HUDEP-2 (cell line): Measurements from ENCODE around the gene GAP43.
"Not testable (repeated sequence)": the region's sequence is repeated elsewhere in the genome, so short reads cannot be mapped to it uniquely, and the experiment has no call there.

Source experiments
- DNase-seq, 76 experiments: peaks; one replicate each; lab custom pipeline; 2025; ENCODE audit not compliant: unreplicated experiment in 76 of 76; lab: John Stamatoyannopoulos, UW

GAP43 gene

DNA sequence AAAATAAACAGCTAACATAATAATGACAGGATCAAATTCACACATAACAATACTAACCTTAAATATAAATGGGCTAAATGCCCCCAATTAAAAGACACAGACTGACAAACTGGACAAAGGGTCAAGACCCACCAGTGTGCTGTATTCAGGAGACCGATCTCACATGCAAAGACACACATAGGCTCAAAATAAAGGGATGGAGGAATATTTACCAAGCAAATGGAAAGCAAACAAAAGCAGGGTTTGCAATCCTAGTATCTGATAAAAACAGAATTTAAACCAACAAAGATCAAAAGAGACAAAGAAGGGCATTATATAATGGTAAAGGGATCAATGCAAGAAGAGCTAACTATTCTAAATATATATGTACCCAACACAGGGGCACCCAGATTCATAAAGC, 129.7 kb downstream of the GAP43 start:
- not testable (repeated sequence) for DNase-seq

DNA sequence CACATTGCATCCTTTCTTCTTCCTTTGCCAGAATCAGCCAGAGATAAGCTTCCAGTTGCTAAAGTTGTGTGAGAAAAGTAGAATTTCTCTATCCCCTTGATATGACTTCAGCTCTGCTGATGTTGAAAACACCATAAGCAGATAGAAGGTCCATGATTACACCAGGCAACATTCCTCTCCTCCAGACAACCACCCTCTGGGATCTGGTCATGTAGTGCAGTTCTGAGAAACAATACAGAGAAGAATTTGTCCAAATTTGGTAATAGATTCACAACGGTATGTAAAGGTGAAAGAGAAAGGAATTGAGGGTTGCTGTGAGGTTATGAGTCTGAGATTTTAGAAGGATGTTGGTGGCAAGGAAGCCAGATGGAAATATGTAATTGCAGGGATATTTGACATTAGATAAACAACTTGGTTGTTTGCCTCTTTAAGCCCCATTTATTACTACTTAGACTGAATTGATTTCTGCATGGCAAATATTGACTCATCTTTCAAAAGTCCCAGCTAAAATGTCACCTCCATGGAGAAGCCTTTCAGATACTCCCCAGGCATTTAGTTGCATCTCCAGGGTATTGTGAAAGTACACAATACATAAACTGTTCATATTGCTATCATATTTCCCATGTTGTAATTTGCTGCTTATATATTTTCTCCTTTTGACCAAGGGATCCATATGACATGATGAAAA, 134.9 kb downstream of the GAP43 start:
- no peak for DNase-seq

DNA sequence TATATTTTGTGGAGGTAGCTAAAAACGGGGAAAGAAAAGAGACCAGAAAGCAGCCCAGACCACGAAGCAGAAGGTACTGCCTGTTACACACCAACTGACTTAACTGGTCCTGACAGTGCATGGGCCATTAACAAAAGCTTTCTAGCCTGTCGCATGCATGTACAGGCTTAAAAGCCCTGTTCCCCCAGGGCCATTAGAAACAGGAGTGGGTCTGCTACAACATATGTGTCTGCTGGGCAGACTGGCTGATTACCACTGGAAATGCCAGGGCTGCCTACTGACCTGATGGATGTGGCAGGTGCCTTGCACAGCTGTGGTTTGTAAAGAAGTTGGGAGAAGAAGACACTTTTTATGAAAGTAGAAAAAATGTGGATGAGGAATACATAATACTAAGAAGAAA, 137.4 kb downstream of the GAP43 start:
- no peak for DNase-seq

DNA sequence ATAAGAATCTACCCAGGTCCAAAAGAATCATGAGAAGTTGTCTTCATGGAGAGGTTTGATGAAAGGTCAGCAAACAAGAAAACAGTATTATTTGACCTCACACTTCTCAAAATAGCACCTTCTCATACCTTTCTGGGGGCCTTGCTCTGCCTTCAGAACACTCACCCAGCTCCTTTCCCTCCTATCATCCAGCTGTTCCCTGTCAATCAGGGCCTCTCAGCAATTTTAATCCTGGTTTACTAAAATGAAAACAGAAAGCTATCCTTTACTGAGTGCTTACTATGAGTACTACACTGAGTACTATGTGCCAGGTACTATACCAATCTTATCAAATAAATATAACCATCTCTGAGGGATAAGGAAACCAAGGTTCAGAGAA, 138.6 kb downstream of the GAP43 start:
- DNase-seq, result no peak

DNA sequence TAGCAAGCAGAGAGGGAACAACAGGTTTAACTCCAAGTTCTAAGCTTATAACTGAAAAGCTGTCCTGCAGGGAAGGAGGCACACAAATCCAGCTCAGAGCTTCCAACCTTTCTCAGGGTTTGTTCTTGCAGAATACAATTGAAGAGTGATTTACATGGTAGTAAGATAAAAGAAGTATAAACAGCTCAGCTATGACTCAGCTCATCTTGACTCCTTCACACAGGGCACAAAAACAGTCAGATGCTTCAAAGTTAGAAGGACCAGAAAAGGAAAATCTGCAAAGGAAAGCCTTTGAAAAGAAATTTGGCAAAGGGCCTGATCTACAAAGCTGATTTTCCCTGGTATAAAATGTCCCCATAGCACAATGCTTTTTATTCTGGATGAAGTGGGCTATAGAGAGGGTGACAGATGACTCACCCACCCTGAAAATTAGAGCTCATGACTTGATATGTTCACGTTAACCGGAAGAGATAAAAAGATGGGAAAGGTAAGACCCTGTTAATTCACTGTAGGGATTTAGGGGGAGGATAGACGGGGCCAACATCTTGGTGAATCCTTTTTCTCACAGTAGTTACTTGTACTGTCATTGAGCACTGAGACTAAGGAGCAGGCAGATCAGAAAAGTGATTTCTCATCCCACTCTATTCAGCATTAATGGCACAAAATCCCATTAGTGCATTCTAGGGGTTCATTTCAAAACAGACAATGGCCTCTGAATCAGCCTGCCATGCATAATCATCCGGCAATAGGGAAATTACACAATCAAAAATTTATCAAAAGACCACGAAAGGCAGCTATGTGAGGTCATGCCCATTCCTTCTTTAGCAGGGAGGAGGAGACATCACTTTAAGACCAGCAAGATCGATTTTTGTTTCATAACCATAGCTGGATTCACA, 143.5 kb downstream of the GAP43 start:
- no peak for DNase-seq

DNA sequence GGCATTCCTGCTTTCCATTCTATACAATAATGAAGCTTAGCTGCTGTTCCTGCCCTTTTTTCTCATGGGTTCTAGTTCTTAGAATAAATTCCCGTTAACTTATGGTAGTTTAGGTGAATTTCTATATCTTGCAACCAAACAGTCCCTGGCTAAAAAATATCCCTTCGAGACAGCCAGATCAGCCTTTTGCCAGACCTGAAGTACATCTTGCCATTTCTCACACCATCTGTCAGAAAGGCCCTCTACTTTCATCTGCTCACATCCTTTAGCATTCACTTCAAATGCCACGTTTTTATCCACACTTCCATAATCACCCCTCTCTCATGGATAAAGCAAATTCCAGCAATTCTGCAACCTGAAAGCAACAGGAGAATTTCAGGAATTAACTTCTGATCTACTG, 145.4 kb downstream of the GAP43 start:
- no peak for DNase-seq
